Colonic mucosa (tissue), 4 donors: ENCODE results near the gene SYNE3. TPM values are rescaled to one million over a fixed set of nuclear protein-coding genes. Genes with fewer than 3 reads are reported as not detected.

Source experiments
- DNase-seq: peaks from one replicate; pipeline ENCODE4 v3.0.0-alpha.2; 2020
- H3K27ac ChIP-seq: fragments of 200-600 bp; one replicate; pipeline ENCODE4 v1.8.0; 2021
- H3K27me3 ChIP-seq: fragments of 200-600 bp; one replicate; pipeline ENCODE4 v1.8.0; 2021
- H3K36me3 ChIP-seq: fragments of 200-600 bp; one replicate; pipeline ENCODE4 v1.8.0; 2021
- H3K4me1 ChIP-seq: fragments of 200-600 bp; one replicate; pipeline ENCODE4 v1.8.0; 2021; ENCODE audit warnings: mild to moderate bottlenecking
- H3K4me3 ChIP-seq: fragments of 200-600 bp; one replicate; pipeline ENCODE4 v1.8.0; 2021
- H3K9ac ChIP-seq, 2 donors: one replicate each; pipeline ENCODE4 v1.7.0; 2013; ENCODE audit warnings: control low read depth in 2 of 2, low read depth in 2 of 2, low read length in 2 of 2
- H3K9me3 ChIP-seq: fragments of 200-600 bp; one replicate; pipeline ENCODE4 v1.8.0; 2021
- CTCF ChIP-seq: fragments of 200-600 bp; IDR thresholded peaks from one replicate; pipeline ENCODE4 v1.8.0; 2022; ENCODE audit warnings: antibody characterized with exemption, mild to moderate bottlenecking
- intact Hi-C: fragments of 100-400 bp; cut with DNase I; formaldehyde crosslinking; loops from one replicate; pipeline ENCODE4 v1.14.1; 2022
- total RNA-seq, 2 donors: library from RNA; stranded (reverse); fragmentation: NEBNext Ultra II Directional in 1 of 2; extraction: Animal tissue kit (Norgen Biotek cat#: 25700) in 1 of 2; gene quantifications; one replicate each; pipeline ENCODE4 v1.2.1, GENCODE V29; 2021
- donor health status: healthy.
- donor health status: DM: no; HTN: no; CAD: no.
- donor health status: DM: no; HTN: no; CAD: no.

Gene SYNE3
- total RNA-seq, 2 donors from 2014 or later: 7.3 to 9.5 TPM

- Histone ChIP-seq H3K9me3 (no peaks in the 10 kb centered on the region), H3K4me3 (no peak overlapping the region), H3K9ac (no peak overlapping the region), H3K27me3 (no peaks in the 10 kb centered on the region), H3K36me3 (peaks cover 4% of the 10 kb centered on the region), H3K4me1 (peaks cover 12% of the 10 kb centered on the region), H3K27ac (no peak overlapping the region)
- no peak for TF ChIP-seq CTCF
- intact Hi-C loops: no loop called here
- DNase-seq: no peak
These were observed 37.0 kb downstream of the SYNE3 start for GRCh38 chr14:95479494-95479893.

- DNase-seq: no peak
- no peaks in the 10 kb centered on the region for H3K27me3 ChIP-seq
- peaks cover 10% of the 10 kb centered on the region for H3K4me1 ChIP-seq
- H3K36me3 ChIP-seq: peaks cover 4% of the 10 kb centered on the region
- no peak overlapping the region for H3K9ac ChIP-seq
- no peaks in the 10 kb centered on the region for H3K9me3 ChIP-seq
- H3K4me3 ChIP-seq: no peak overlapping the region
- no peak for TF ChIP-seq CTCF
- H3K27ac ChIP-seq: no peak overlapping the region
- intact Hi-C loops: no loop called here
These were observed 37.6 kb downstream of the SYNE3 start for GRCh38 chr14:95478818-95479217.

- TF ChIP-seq CTCF: no peak
- no peak overlapping the region for H3K27ac ChIP-seq
These were observed 38.1 kb downstream of the SYNE3 start for GRCh38 chr14:95478309-95478708.

GRCh38 chr14:95477411-95478269, 38.8 kb downstream of the SYNE3 start:
- DNase-seq: no peak

More at GRCh38 chr14:95478309-95478708, 38.1 kb downstream of the SYNE3 start:
- no peaks in the 10 kb centered on the region for H3K9me3 ChIP-seq
- H3K4me1 ChIP-seq: peaks cover 5% of the 10 kb centered on the region
- H3K36me3 ChIP-seq: peaks cover 4% of the 10 kb centered on the region
- H3K4me3 ChIP-seq: no peak overlapping the region
- no peaks in the 10 kb centered on the region for H3K27me3 ChIP-seq
- H3K9ac ChIP-seq: no peak overlapping the region
- intact Hi-C loops: no loop called here
- no peak for DNase-seq

GRCh38 chr14:95476747-95477146, 39.7 kb downstream of the SYNE3 start:
- TF ChIP-seq CTCF: no peak
- intact Hi-C loops: no loop called here

More at GRCh38 chr14:95477411-95478269, 38.8 kb downstream of the SYNE3 start:
- Histone ChIP-seq H3K9ac (no peak overlapping the region), H3K36me3 (peaks cover 4% of the 10 kb centered on the region), H3K4me3 (no peak overlapping the region), H3K9me3 (no peaks in the 10 kb centered on the region), H3K4me1 (no peaks in the 10 kb centered on the region), H3K27me3 (no peaks in the 10 kb centered on the region), H3K27ac (no peak overlapping the region)
- no peak for TF ChIP-seq CTCF
- intact Hi-C loops: no loop called here

More at GRCh38 chr14:95476747-95477146, 39.7 kb downstream of the SYNE3 start:
- Histone ChIP-seq H3K4me3 (no peak overlapping the region), H3K9ac (no peak overlapping the region), H3K27me3 (no peaks in the 10 kb centered on the region), H3K36me3 (peaks cover 4% of the 10 kb centered on the region), H3K4me1 (no peaks in the 10 kb centered on the region), H3K9me3 (no peaks in the 10 kb centered on the region), H3K27ac (no peak overlapping the region)
- DNase-seq: no peak
